GM08714 (cell line): ENCODE data around the gene ACCS.

Source experiments
- H3K4me3 ChIP-seq: fragments of 200-500 bp; sonication (Bioruptor generic); 2 replicates; pipeline ENCODE4 v1.5.1; 2014; ENCODE audit warnings: mild to moderate bottlenecking, low read length, inconsistent platforms
- ZNF274 ChIP-seq: IDR thresholded peaks from 2 replicates; pipeline ENCODE4 v1.6.1; 2012; ENCODE audit warnings: mild to moderate bottlenecking, low read depth, low read length

Gene ACCS

DNA sequence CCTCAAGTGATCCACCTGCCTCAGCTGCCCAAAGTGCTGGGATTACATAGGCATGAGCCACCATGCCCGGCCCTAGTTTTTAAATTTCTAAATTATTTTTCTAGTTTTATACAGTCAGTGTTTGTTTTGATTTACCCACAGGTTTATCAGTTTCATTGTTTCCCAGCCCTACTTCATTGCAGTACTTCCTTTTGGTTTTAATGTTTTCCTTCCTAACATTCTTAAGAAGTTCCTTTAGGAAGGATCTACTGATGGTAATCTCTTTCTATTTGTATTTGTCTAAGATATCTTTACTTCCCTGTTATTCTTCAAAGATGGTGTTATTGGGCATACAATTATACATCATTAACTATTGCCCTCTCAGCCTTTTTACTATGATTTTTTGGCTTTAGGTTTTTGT, 24.5 kb downstream of the ACCS start:
- H3K4me3 ChIP-seq = no peak overlapping the region
- no peak for TF ChIP-seq ZNF274

DNA sequence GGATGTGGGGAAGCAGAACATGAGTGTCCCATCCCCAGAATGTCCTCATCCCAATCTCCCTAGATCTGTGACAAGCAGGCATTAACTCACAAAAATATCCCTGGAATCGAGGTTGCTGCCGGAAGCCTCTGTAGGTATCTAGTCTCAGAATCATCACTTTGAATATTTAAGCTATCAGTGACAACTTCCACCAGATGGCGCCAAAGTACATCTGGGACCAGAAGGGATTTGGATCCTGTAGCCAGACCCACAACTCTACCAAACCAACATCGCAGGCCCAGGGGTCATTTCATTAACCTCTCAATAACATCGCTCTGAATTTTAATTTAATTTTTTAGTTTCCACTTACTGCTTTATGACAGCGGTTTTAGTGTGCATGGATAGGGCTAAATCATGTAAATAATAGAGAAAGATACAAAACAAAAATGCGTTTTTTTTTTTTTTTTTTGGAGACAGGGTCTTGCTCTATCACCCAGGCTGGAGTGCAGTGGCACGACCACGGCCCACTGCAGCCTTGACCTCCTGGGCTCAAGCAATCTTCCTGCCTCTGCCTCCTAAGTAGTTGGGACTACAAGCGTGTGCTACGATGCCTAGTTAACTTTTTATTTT, 28.3 kb downstream of the ACCS start:
- TF ChIP-seq ZNF274 = no peak
- no peak overlapping the region for H3K4me3 ChIP-seq

DNA sequence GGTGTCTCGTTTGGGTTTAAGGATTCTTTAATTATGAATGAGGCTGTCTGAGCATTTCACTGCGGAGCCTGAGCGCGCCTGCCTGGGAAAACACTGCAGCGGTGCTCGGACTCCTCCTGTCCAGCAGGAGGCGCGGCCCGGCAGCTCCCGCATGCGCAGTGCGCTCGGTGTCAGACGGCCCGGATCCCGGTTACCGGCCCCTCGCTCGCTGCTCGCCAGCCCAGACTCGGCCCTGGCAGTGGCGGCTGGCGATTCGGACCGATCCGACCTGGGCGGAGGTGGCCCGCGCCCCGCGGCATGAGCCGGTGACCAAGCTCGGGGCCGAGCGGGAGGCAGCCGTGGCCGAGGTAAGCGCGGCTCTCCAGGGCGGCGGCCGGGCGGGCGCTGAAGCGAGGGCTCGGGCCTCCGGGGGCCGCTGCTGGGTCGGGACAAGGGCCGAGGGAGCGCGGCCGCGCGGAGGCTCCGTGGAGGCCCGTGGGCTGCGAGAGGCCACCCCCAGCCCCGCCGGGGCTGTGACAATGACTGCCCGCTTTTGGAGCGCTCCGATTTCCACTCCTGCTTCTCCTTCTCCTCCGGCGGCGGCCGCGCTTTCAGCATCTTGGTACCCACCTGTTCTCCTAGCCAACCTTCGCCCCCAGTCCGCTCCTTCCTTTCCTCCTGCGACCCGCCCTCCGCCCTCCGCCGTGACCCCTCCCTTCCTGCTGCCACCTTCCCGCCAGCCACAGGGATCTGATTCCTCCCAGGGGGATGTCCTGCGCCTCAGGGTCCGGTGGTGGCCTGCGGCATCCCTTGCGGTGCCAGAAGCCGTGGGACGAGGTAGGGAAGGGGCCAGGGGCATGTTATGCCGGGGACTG, 29.7 kb downstream of the ACCS start, which contains the start of gene EXT2:
Gene EXT2, plus strand, starts transcription at position 173 of the 854 bp plus-strand sequence. CDS start 12,035 bp downstream, outside the sequence.
- peak within 1 kb of the TSS; percentile 81 for H3K4me3 ChIP-seq
- no peak for TF ChIP-seq ZNF274

DNA sequence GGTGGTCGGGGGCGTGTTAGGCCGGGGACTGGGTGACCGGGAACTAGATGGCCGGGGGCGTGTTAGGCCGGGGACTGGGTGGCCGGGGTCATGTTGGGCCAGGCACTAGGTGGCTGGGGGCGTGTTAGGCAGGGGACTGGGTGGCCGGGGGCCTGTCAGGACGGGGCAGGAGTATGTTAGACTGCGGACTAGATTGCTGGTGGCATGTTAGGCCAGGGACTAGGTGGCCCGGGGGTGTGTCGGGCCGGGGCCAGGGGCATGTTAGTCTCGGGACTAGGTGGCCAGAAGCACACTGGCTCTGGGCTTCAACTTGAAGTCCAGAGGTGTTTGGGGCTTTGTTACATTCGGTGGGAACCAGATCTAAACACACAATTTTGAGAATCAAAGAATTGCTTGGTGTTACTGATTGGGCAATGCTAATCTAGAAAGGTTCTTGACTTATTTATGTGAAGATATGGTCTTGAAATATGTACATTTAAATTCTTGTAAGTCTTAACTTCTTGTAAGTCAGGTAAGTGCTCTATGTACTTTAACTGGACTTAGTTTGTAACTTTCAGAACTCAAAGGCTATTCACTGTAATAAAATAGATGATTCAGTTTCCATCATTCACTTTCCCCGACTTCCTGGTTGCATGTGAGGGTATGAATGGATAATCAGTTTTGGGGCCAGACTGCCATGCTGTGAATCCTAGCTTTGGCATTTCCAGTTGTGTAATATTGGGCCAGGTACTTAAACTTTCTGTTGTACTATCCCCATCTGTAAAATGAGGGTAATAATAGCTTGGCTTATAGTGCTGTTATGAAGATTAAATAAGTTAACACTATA, 30.5 kb downstream of the ACCS start:
- no peak for TF ChIP-seq ZNF274
- H3K4me3 ChIP-seq = peak overlapping the region; percentile 81

DNA sequence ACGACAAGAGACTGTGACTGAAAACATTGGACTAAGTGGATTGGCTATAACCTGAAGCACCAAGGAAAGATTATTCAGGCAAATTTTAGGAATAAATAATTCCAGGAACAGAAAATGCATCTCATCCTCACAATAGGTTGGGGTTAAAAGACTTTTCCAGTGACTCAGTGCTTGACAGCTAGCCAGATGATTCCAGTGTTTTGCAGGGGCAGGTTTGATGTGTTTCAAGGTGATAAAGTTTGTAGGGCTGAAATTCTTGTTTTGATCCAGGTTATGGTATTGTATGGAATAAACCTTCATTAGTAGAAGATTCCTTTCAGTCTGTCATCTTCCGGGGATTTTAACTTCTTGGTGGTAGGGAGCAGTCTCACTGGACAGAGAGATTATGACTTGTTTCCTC, 31.8 kb downstream of the ACCS start:
- H3K4me3 ChIP-seq = no peak overlapping the region
- TF ChIP-seq ZNF274 = no peak

DNA sequence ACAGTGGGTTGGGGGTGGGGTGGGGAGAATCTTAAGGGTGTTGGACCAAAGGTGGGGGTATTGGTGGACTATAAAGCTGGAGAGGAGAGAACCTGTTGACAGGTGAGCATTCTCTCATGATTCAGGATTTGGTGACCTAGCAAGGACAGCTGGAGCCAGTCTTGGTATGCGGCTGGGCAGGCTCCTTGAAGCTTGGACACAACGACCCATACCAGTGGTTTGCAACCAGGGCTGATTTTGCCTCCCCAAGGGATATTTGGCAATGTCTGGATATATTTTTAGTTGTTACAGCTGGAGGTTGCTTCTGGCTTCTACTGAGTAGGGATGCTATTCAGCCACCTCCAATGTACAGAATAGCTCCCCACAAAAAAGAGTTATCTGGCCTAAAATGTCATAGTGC, 35.0 kb downstream of the ACCS start:
- no peak for TF ChIP-seq ZNF274
- H3K4me3 ChIP-seq = no peak overlapping the region

DNA sequence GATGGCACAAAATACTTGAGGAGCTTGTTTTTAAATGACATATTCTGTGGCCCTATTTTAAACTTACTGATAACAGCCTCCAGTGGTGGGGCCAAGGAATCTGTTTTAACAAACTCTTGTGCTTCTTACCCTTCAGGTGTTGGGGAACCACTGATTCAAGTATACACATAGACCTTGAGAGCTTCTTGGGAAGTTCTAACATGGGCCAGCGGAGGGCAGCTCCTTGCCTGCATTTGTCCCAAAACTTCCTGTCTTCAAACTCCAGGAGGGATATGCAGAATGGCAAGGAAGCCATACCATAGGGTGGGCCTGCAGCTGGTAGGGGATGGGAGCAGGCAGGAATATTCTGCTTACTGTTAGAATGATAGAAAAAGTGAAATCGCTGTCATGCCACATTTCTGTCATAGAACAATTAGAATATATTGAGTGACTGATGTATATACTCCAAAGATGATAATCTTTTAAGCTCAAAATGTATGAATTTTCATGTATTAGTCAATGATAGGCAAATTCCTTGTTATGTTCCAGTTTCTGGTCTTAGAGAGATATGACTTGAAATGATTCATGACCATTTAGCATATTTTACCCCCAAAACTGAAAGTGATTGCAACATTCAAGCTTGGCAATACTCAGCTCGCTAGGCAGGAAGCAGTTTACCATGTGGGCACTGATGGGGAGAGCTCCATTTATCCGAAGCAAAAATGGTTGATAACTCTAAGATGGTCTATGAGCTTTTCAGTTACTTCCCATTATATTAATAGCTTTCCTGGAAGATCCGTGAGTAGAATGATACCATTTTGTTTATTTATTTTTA, 38.6 kb downstream of the ACCS start:
- TF ChIP-seq ZNF274 = no peak
- no peak overlapping the region for H3K4me3 ChIP-seq

DNA sequence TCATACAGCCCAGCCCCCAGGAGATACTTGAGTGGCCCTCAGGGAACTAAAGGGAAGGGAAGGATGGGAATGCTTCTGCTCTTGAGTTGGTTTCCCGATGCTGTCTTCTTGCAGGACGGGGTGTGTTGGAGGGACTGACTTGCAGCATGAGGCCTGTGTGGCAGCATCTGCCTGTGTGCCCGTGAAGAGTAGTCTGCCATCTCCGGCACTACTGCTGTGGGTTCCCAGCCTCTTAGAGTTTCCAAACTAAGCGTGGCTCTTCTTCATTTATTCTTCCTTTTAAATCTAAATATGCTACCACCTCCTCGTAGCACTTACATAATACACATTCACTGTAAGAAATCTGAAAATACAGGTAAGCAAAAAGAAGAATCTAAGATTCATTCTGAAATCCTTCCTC, 42.2 kb downstream of the ACCS start:
- H3K4me3 ChIP-seq = no peak overlapping the region
- no peak for TF ChIP-seq ZNF274

DNA sequence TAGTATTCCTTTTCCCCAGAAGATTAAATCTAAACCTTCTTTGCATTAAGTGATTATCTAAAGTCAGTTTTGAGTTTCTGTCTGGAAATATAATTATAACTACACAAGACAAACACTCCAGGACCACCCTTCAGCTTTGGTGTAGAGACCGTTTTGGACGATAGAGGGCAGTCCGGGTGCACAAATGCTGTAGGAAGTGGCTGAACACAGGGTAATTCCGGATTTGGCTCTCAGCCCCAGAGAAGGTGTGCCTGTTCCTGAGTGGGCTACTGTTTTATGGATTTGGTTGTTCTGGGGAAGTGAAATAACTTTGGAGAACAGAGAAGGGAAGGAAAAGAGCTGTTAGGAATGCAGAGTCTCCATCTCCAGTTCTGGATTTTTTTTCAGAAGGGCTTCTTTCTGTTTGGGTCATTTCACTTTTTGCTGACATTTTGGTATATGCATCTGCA, 44.2 kb downstream of the ACCS start:
- no peak overlapping the region for H3K4me3 ChIP-seq
- no peak for TF ChIP-seq ZNF274

DNA sequence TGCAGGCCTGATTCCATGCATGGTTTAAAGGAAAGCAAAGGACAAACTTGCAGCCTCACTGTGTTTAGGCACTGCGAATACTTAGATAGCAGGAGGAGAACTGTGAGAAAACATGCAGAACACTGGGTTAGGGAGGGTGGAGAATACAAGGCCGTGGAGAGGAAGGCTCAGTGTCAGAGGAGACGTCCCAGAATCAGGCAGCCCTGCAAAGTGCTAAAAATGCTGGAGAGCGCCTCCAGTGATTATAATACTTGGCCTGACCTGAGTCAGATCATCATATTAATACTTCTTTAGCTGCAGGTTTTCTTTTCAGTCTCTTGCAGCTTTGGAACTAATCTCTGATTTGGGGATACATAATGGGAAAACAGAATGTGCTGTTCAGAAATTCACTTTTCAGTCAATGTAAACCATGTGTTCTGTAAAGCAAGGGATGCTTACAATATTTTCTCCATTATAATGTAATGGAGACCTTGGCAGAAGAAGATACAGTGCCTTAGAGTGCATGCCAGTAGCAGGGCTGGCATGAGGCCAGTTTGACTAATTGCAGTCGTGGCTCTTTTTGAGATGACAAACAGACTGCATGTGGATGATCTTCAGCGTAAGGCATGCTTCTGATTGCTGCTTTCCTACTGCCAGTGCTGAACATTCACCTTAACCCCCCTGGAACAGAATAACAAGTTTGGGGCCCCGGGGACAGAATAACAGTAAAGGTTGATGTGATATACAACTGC, 46.2 kb downstream of the ACCS start:
- no peak overlapping the region for H3K4me3 ChIP-seq
- no peak for TF ChIP-seq ZNF274

DNA sequence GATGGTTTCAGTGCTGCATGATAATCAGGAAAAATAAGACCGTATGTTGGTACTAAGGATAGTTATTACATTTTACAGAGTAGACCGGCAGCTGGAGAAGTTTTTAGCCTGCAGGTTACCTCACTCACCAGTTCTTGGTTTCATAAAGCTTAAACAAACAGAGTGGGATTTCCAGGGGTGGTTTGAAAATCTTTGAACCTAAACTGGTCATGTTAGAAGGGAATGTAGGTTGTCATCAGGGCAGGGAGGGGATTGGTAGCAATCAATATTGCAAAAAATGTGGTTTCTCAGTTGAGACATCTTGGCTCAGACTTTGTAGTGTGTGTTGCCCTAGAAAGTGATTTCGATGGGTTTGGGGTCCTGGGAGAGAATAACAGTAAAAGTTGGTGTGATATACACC, 46.9 kb downstream of the ACCS start:
- no peak for TF ChIP-seq ZNF274
- H3K4me3 ChIP-seq = no peak overlapping the region

DNA sequence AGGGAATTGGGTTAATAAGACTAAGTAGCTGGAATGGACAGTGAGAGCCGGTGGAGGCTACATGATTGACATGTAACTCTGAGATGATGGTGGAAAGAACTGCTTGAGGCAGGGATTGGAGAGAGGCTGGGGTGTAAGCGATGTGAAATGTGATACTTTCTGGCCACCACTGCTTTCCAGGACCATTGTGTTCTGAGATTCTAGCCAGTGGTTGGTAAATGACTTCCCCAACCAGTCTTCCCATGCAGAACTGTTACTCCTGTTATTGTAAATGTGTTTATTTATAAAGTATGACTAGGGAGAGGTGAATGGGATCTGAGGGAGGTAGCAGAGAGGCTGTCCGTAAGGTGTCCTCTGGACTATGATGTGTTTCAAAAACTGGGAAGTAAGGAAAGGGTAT, 47.5 kb downstream of the ACCS start:
- no peak for TF ChIP-seq ZNF274
- no peak overlapping the region for H3K4me3 ChIP-seq

DNA sequence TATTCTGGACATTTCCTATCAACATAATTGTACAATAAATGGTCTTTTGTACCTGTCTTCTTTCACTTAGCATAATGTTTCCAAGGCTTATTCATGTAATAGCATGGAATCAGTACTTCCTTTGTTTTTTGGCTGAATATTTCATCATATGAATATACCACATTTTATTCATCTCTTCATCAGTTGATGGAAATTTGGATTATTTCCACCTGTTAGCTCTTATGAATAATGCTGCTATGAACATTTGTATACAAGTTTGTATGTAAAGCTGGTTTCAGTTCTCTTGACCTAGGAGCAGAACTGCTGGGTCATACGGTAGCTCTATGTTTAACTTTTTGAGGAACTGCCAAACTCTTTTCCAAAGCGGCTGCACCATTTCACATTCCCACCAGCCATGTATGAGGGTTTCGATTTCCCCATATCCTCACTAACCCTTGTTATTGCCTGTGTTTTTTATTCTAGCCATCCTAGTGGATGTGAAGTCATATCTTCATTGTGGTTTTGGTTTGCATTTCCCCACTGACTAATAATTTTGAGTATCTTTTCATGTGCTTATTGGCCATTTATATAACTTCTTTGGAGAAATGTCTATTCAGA, 50.3 kb downstream of the ACCS start:
- no peak overlapping the region for H3K4me3 ChIP-seq
- TF ChIP-seq ZNF274 = no peak

DNA sequence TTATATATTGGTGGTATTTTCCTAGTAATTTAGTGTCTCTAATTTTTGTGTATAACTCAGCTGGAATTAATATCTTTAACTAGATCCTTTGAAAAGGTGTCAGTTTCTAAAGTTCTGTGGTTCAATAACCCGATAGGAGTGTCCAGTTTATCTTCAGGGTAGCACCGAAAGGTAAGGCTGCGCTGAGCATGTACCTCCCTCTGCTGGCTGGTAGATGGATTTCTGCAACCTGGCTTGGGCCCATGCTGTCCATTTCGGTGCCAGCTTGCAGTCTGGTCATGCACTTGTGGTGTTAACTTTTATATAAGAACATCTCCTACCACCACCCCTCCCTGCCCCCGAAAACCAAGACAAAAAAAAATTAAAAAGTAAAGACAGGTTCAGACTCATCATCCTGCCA, 54.1 kb downstream of the ACCS start:
- no peak overlapping the region for H3K4me3 ChIP-seq
- TF ChIP-seq ZNF274 = no peak
